Esophagus muscularis mucosa (tissue), 4 donors: ENCODE measurements around the gene DNAH6. TPM values are rescaled to one million over a fixed set of nuclear protein-coding genes. Genes with fewer than 3 reads are reported as not detected.
A peak's percentile ranks its signal among the peaks of the same experiment; 100 is the strongest.

ENCODE experiments used
- DNase-seq: peaks from one replicate; pipeline ENCODE4 v3.0.0-alpha.2; 2017; ENCODE audit errors: extremely low spot score
- H3K27ac ChIP-seq, 4 donors: fragments of 200-600 bp; sonication (generic); replicated peaks in 1 of 4; 1 replicate in 3 of 4; 2 replicates in 1 of 4; pipeline ENCODE4 v1.5.1; 2016 to 2019; ENCODE audit warnings: mild to moderate bottlenecking in 1 of 4
- H3K27me3 ChIP-seq, 4 donors: fragments of 200-600 bp; sonication (generic); one replicate each; pipeline versions ENCODE4 v1.5.1 to v1.6.0; 2016 to 2019
- H3K36me3 ChIP-seq, 4 donors: fragments of 200-600 bp; sonication (generic); one replicate each; pipeline ENCODE4 v1.5.1; 2016 to 2019
- H3K4me1 ChIP-seq, 4 donors: fragments of 200-600 bp; sonication (generic); one replicate each; pipeline ENCODE4 v1.5.1; 2016 to 2019
- H3K4me3 ChIP-seq, 4 donors: fragments of 200-600 bp; sonication (generic); 1 replicate in 2 of 4; 2 replicates in 2 of 4; pipeline ENCODE4 v1.5.1; 2016 to 2019; ENCODE audit warnings: mild to moderate bottlenecking in 4 of 4, moderate library complexity in 1 of 4
- H3K9me3 ChIP-seq, 4 donors: fragments of 200-600 bp; sonication (generic); 1 replicate in 3 of 4; 2 replicates in 1 of 4; pipeline ENCODE4 v1.5.1; 2016 to 2019
- CTCF ChIP-seq, 3 experiments: fragments of 200-600 bp in 2 of 3; fragments of 450-650 bp in 1 of 3; sonication (generic) in 2 of 3; IDR thresholded peaks; one replicate each; pipeline ENCODE4 v1.5.1; 2017 to 2019; ENCODE audit warnings: antibody characterized with exemption in 3 of 3, mild to moderate bottlenecking in 2 of 3, moderate library complexity in 1 of 3
- EP300 ChIP-seq: sonication (generic); formaldehyde crosslinking; IDR thresholded peaks from one replicate; pipeline ENCODE4 v1.6.1; 2017; ENCODE audit warnings: antibody characterized with exemption
- POLR2A ChIP-seq: fragments of 450-650 bp; IDR thresholded peaks from one replicate; pipeline ENCODE4 v1.6.1; 2017; ENCODE audit warnings: antibody characterized with exemption, moderate library complexity, mild to moderate bottlenecking, low read depth
- POLR2AphosphoS5 ChIP-seq, 2 donors: sonication (generic); formaldehyde crosslinking; IDR thresholded peaks; one replicate each; pipeline ENCODE4 v1.6.1; 2017; ENCODE audit warnings: antibody characterized with exemption in 2 of 2
- WGBS: methylation state at CpG from one replicate; pipeline ENCODE4 v1.1.5; 2018; 5-methylcytosine and 5-hydroxymethylcytosine counted together
- intact Hi-C: fragments of 100-400 bp; cut with DNase I; formaldehyde crosslinking; loops from one replicate; pipeline ENCODE4 v1.15.1; 2023
- total RNA-seq, 4 donors: library from RNA; depleted of rRNA; stranded (reverse); fragments of >200 nt; gene quantifications; one replicate each; pipeline versions ENCODE4 v1.1.0 to v1.2.1, GENCODE V29; 2016

Gene DNAH6
- total RNA-seq, 4 donors from 2014 or later, result 0.11 to 0.42 (median 0.23) TPM

GRCh38 chr2:84858123-84858522 lies 341.8 kb downstream of the DNAH6 start:
- Histone ChIP-seq H3K9me3 (no peaks in the 10 kb centered on the region), H3K27me3 (peaks cover 0 to 4% (median 0%) of the 10 kb centered on the region in 4 donors), H3K27ac (no peak overlapping the region), H3K36me3 (no peaks in the 10 kb centered on the region), H3K4me3 (no peak overlapping the region), H3K4me1 (no peaks in the 10 kb centered on the region)
- intact Hi-C loops, result no loop called here
- TF ChIP-seq EP300 (no peak), POLR2AphosphoS5 (IDR thresholded peaks at IDR 0.05) (no peak), POLR2A (no peak), CTCF (IDR thresholded peaks at IDR 0.05) (no peak)
- 84% methylated on average over 3 of the region's 3 CpGs for WGBS
- no peak for DNase-seq

DNA sequence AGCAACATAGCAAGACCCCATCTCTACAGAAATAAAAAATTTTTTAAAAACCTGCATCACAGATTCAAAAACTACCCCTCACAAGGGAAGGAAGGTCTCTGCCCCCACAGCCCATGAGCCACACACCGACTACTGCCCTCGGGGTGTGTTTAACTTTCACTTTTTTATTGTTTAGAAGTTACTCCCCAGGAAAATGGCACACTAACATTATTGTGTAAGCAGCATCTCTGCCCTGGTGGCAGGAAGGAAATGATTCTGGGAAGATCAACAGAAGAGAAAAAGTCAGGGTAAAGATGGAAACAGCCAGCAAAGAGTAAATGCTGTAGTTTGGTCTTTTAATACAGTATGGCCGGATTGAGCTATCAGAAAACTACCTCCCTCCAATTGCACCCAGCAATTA lies 342.6 kb downstream of the DNAH6 start:
- Histone ChIP-seq H3K4me1 (no peaks in the 10 kb centered on the region), H3K9me3 (no peaks in the 10 kb centered on the region), H3K27me3 (peaks cover 0 to 4% (median 0%) of the 10 kb centered on the region in 4 donors), H3K36me3 (no peaks in the 10 kb centered on the region), H3K4me3 (no peak overlapping the region), H3K27ac (no peak overlapping the region)
- TF ChIP-seq CTCF (IDR thresholded peaks at IDR 0.05) (no peak), POLR2A (no peak), EP300 (no peak), POLR2AphosphoS5 (IDR thresholded peaks at IDR 0.05) (no peak)
- intact Hi-C loops, result no loop called here
- WGBS, result 62% methylated on average over 3 of the region's 3 CpGs
- no peak for DNase-seq

DNA sequence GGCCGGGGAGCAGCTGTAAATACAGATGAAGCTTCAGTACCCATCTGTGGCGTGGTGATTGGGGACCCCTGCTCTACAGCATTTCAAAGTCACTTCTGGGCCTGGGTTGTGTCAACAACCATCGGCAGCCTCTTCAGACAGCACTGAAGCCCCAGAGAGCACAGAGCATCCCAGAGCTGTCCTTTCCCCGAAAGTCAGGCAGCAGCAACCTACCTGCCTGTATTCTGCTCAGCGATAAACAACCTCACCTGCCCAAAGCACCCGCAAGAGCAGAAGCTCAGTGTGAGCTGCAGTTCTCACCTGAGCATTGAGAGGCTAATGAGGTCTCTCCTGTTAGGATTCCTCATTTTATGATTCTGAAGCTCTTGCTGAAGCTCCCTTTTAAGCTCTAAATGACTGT lies 345.2 kb downstream of the DNAH6 start:
- no peaks in the 10 kb centered on the region for H3K9me3 ChIP-seq
- peaks cover 0 to 12% (median 0%) of the 10 kb centered on the region in 4 donors for H3K27me3 ChIP-seq
- H3K36me3 ChIP-seq, result no peaks in the 10 kb centered on the region
- 74% methylated on average over 6 of the region's 6 CpGs for WGBS
- TF ChIP-seq EP300 (no peak), POLR2AphosphoS5 (IDR thresholded peaks at IDR 0.05) (no peak), CTCF (IDR thresholded peaks at IDR 0.05) (no peak), POLR2A (no peak)
- intact Hi-C loops, result no loop called here
- H3K27ac ChIP-seq, result no peak overlapping the region
- H3K4me1 ChIP-seq, result no peaks in the 10 kb centered on the region
- DNase-seq, result no peak
- no peak overlapping the region for H3K4me3 ChIP-seq

DNA sequence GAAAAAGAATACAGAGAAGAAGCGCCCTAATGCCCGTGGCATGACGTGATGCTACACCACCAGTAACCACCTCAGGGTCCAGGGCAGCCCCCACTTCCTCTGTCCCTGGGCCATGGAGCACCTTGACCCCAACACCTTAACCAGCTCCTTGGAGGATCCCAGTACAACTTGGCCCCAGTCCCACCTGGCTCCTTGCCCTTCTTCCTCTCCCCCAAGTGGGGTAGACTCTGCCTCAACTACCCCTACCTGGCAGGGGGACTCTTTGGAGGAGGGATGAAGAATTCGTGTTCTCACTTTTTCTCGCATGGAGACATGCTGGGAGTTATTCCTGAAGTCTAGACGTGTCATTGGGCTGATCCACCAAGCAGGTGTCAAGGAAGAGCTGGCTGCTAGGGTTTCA lies 345.7 kb downstream of the DNAH6 start:
- Histone ChIP-seq H3K27me3 (peaks cover 0 to 12% (median 0%) of the 10 kb centered on the region in 4 donors), H3K4me3 (no peak overlapping the region), H3K4me1 (no peaks in the 10 kb centered on the region), H3K36me3 (no peaks in the 10 kb centered on the region), H3K27ac (no peak overlapping the region), H3K9me3 (no peaks in the 10 kb centered on the region)
- intact Hi-C loops, result no loop called here
- TF ChIP-seq EP300 (no peak), POLR2AphosphoS5 (IDR thresholded peaks at IDR 0.05) (no peak), POLR2A (no peak), CTCF (IDR thresholded peaks at IDR 0.05) (no peak)
- WGBS, result 84% methylated on average over 5 of the region's 6 CpGs
- no peak for DNase-seq

DNA sequence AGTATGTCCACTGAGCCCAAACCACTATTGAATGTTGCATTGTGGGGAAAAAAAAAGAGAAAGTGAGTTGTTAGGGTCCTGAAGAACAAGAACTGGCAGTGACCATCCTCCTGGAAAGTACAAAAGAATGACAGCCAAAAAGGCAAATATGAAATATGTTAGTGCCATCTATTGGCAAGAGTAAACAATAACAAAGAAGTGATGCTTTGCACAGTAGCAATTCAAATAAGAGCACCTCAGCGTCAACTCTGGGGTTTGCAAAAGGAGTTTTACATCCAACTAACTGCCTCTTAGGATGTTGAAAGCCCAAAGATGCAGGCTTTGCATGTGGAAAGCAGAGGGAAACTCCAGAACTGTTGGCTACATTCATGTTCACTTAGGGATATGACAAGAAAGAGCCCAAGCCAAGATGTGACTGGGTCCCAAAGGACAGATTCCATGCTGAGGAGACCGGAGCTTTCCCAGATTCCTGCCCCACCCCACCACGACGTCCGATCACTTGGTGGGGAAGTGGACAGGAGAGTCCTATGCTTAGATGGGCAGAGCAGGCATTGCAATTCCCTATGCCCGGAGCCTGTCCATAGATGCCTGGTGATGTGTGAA lies 349.0 kb downstream of the DNAH6 start:
- Histone ChIP-seq H3K4me3 (no peak overlapping the region), H3K36me3 (no peaks in the 10 kb centered on the region), H3K27ac (no peak overlapping the region), H3K4me1 (no peaks in the 10 kb centered on the region), H3K27me3 (peaks cover 0 to 11% (median 0%) of the 10 kb centered on the region in 4 donors), H3K9me3 (no peaks in the 10 kb centered on the region)
- peak in 1 of 3 experiments; percentile 6 for TF ChIP-seq CTCF (IDR thresholded peaks at IDR 0.05)
- TF ChIP-seq EP300, result no peak
- intact Hi-C loops, result no loop called here
- DNase-seq, result no peak
- 51% methylated on average over 5 of the region's 6 CpGs for WGBS
